CD4-positive, alpha-beta T cell treated with Interleukin-17A for 1 hour (primary cell): Measurements from ENCODE around the gene TDRD9.
"Not testable (repeated sequence)": the region's sequence is repeated elsewhere in the genome, so short reads cannot be mapped to it uniquely, and the experiment has no call there.

Experiments used
- DNase-seq: peaks from one replicate; pipeline ENCODE4 v3.0.0-alpha.2; 2020

TDRD9 gene

GRCh38 chr14:103928011-103928890, at the start of gene TDRD9:
Gene TDRD9, plus strand, starts transcription at chr14:103928456. Its CDS starts 54 bp downstream, at chr14:103928510.
- DNase-seq, result no peak

- DNase-seq, result no peak
Observed at GRCh38 chr14:103879118-103879569, 49.1 kb upstream of the TDRD9 start.

GRCh38 chr14:103879570-103880347, 48.5 kb upstream of the TDRD9 start:
- DNase-seq, result no peak

- peak; percentile 15 for DNase-seq
Observed at GRCh38 chr14:103880348-103881267, 47.6 kb upstream of the TDRD9 start.

GRCh38 chr14:103881268-103882201, 46.7 kb upstream of the TDRD9 start:
- DNase-seq, result no peak

- no peak for DNase-seq
Observed at GRCh38 chr14:103882503-103883262, 45.6 kb upstream of the TDRD9 start.

- no peak for DNase-seq
Observed at GRCh38 chr14:103883263-103883523, 45.1 kb upstream of the TDRD9 start.

GRCh38 chr14:103884854-103885253, 43.4 kb upstream of the TDRD9 start:
- DNase-seq, result no peak

- DNase-seq, result no peak
Observed at GRCh38 chr14:103885509-103885932, 42.7 kb upstream of the TDRD9 start.

GRCh38 chr14:103886304-103887169, 41.7 kb upstream of the TDRD9 start:
- DNase-seq, result no peak

GRCh38 chr14:103887170-103887501, 41.1 kb upstream of the TDRD9 start:
- no peak for DNase-seq

- no peak for DNase-seq
Observed at GRCh38 chr14:103887557-103888115, 40.6 kb upstream of the TDRD9 start.

- not testable (repeated sequence) for DNase-seq
Observed at GRCh38 chr14:103889002-103889312, 39.3 kb upstream of the TDRD9 start.

- DNase-seq, result no peak
Observed at GRCh38 chr14:103889313-103890051, 38.8 kb upstream of the TDRD9 start.

- DNase-seq, result no peak
Observed at GRCh38 chr14:103890052-103890371, 38.2 kb upstream of the TDRD9 start.

GRCh38 chr14:103890821-103891666, 37.2 kb upstream of the TDRD9 start:
- DNase-seq, result no peak

GRCh38 chr14:103891667-103892215, 36.5 kb upstream of the TDRD9 start:
- no peak for DNase-seq

GRCh38 chr14:103892247-103892646, 36.0 kb upstream of the TDRD9 start:
- DNase-seq, result no peak
